H9 (cell line): ENCODE results near the gene ACSS2. TPM values are rescaled to one million over a fixed set of nuclear protein-coding genes. Genes with fewer than 3 reads are reported as not detected.
A peak's percentile ranks its signal among the peaks of the same experiment; 100 is the strongest.

Source experiments
- DNase-seq: peaks from one replicate; pipeline ENCODE4 v3.0.0-alpha.2; 2017
- H2AFZ ChIP-seq: one replicate; pipeline ENCODE4 v1.6.1; 2013; ENCODE audit warnings: mild to moderate bottlenecking, low read length, control low read depth, moderate library complexity
- H2AK5ac ChIP-seq: 2 replicates; pipeline ENCODE4 v1.6.1; 2013; ENCODE audit warnings: low read length, control low read depth, mixed read lengths; ENCODE audit not compliant: insufficient read length
- H2BK120ac ChIP-seq: one replicate; pipeline ENCODE4 v1.6.1; 2013; ENCODE audit warnings: low read depth, mild to moderate bottlenecking, low read length, control low read depth, inconsistent platforms; ENCODE audit not compliant: poor library complexity, severe bottlenecking
- H2BK12ac ChIP-seq: 2 replicates; pipeline ENCODE4 v1.6.1; 2013; ENCODE audit warnings: low read length, control low read depth, mixed read lengths, low read depth; ENCODE audit not compliant: insufficient read length
- H2BK15ac ChIP-seq: 2 replicates; pipeline ENCODE4 v1.6.1; 2013; ENCODE audit warnings: low read depth, low read length, control low read depth
- H2BK20ac ChIP-seq: one replicate; pipeline ENCODE4 v1.6.1; 2013; ENCODE audit warnings: low read depth, mild to moderate bottlenecking, low read length, control low read depth, inconsistent platforms; ENCODE audit not compliant: poor library complexity, severe bottlenecking
- H2BK5ac ChIP-seq: 2 replicates; pipeline ENCODE4 v1.6.1; 2013; ENCODE audit warnings: low read length, control low read depth, mixed read lengths; ENCODE audit not compliant: insufficient read length
- H3K14ac ChIP-seq: 2 replicates; pipeline ENCODE4 v1.6.1; 2013; ENCODE audit warnings: low read length, control low read depth; ENCODE audit not compliant: insufficient read depth
- H3K18ac ChIP-seq: 2 replicates; pipeline ENCODE4 v1.6.1; 2013; ENCODE audit warnings: low read depth, mild to moderate bottlenecking, mixed read lengths, low read length, control low read depth; ENCODE audit not compliant: insufficient read length
- H3K23ac ChIP-seq: 2 replicates; pipeline ENCODE4 v1.6.1; 2013; ENCODE audit warnings: low read length, control low read depth, mixed read lengths, low read depth; ENCODE audit not compliant: insufficient read length
- H3K23me2 ChIP-seq: 2 replicates; pipeline ENCODE4 v1.6.1; 2013; ENCODE audit warnings: low read depth, mild to moderate bottlenecking, mixed read lengths, low read length, control low read depth; ENCODE audit not compliant: insufficient read length, poor library complexity, severe bottlenecking
- H3K27ac ChIP-seq: 2 replicates; pipeline ENCODE4 v1.5.1; 2013; ENCODE audit warnings: low read length, control low read depth, mixed read lengths, low read depth; ENCODE audit not compliant: insufficient read length
- H3K27me3 ChIP-seq: 2 replicates; pipeline ENCODE4 v1.6.1; 2013; ENCODE audit warnings: low read length, control low read depth, inconsistent platforms; ENCODE audit not compliant: insufficient read depth
- H3K4ac ChIP-seq: 2 replicates; pipeline ENCODE4 v1.6.1; 2013; ENCODE audit warnings: low read depth, mild to moderate bottlenecking, control low read depth, inconsistent platforms, low read length, moderate library complexity
- H3K4me1 ChIP-seq: 2 replicates; pipeline ENCODE4 v1.6.1; 2013; ENCODE audit warnings: low read length, control low read depth, inconsistent platforms; ENCODE audit not compliant: insufficient read depth
- H3K4me2 ChIP-seq: 2 replicates; pipeline ENCODE4 v1.6.1; 2013; ENCODE audit warnings: low read length, control low read depth, mixed read lengths; ENCODE audit not compliant: insufficient read length, insufficient read depth
- H3K56ac ChIP-seq: 2 replicates; pipeline ENCODE4 v1.6.1; 2013; ENCODE audit warnings: low read depth, mild to moderate bottlenecking, mixed read lengths, low read length, control low read depth; ENCODE audit not compliant: insufficient read length
- H3K79me1 ChIP-seq: 2 replicates; pipeline ENCODE4 v1.6.1; 2013; ENCODE audit warnings: low read depth, mild to moderate bottlenecking, moderate library complexity, low read length, control low read depth, inconsistent platforms; ENCODE audit not compliant: insufficient read depth, poor library complexity, severe bottlenecking
- H3K79me2 ChIP-seq: 2 replicates; pipeline ENCODE4 v1.6.1; 2013; ENCODE audit warnings: low read length, control low read depth, inconsistent platforms; ENCODE audit not compliant: insufficient read depth
- H3K9ac ChIP-seq: 2 replicates; pipeline ENCODE4 v1.6.1; 2013; ENCODE audit warnings: low read length, control low read depth, mixed read lengths; ENCODE audit not compliant: insufficient read length; ENCODE audit errors: extremely low read depth
- H3K9me3 ChIP-seq: one replicate; pipeline ENCODE4 v1.6.1; 2013; ENCODE audit warnings: low read depth, low read length, inconsistent platforms; ENCODE audit not compliant: control insufficient read depth
- H3T11ph ChIP-seq: one replicate; pipeline ENCODE4 v1.6.1; 2013; ENCODE audit warnings: mild to moderate bottlenecking, low read length, control low read depth, inconsistent platforms
- H4K20me1 ChIP-seq: one replicate; pipeline ENCODE4 v1.6.1; 2013; ENCODE audit not compliant: control insufficient read depth, insufficient read length, insufficient read depth
- H4K5ac ChIP-seq: 2 replicates; pipeline ENCODE4 v1.6.1; 2013; ENCODE audit warnings: low read depth, mild to moderate bottlenecking, mixed read lengths, low read length, control low read depth; ENCODE audit not compliant: insufficient read length
- H4K8ac ChIP-seq: replicated peaks from 2 replicates; pipeline ENCODE4 v1.6.1; 2013; ENCODE audit warnings: low read length, control low read depth, mixed read lengths, low read depth; ENCODE audit not compliant: insufficient read length
- H4K91ac ChIP-seq: 2 replicates; pipeline ENCODE4 v1.6.1; 2013; ENCODE audit warnings: low read depth, mild to moderate bottlenecking, moderate library complexity, mixed read lengths, low read length, control low read depth; ENCODE audit not compliant: insufficient read length
- H3K27ac Mint-ChIP-seq, 3 experiments: 2 replicates in 2 of 3; 3 replicates in 1 of 3; pipeline ENCODE4 v1.8.0; 2020 to 2021; ENCODE audit warnings: mixed read lengths in 3 of 3, mild to moderate bottlenecking in 1 of 3, moderate library complexity in 1 of 3
- H3K27me3 Mint-ChIP-seq: 2 replicates; pipeline ENCODE4 v1.8.0; 2021; ENCODE audit warnings: low read depth, mild to moderate bottlenecking, moderate library complexity, mixed read lengths
- H3K36me3 Mint-ChIP-seq, 3 experiments: 2 replicates in 2 of 3; 3 replicates in 1 of 3; pipeline ENCODE4 v1.8.0; 2020 to 2021; ENCODE audit warnings: low read depth in 3 of 3, mixed read lengths in 3 of 3; ENCODE audit not compliant: insufficient read depth in 1 of 3
- H3K4me1 Mint-ChIP-seq, 2 experiments: 2 replicates each; pipeline ENCODE4 v1.8.0; 2020; ENCODE audit warnings: mixed read lengths in 2 of 2
- H3K4me3 Mint-ChIP-seq, 2 experiments: 2 replicates in 1 of 2; 3 replicates in 1 of 2; pipeline ENCODE4 v1.8.0; 2020 to 2021; ENCODE audit warnings: mild to moderate bottlenecking in 2 of 2, mixed read lengths in 2 of 2, moderate library complexity in 1 of 2
- H3K9me3 Mint-ChIP-seq, 2 experiments: 2 replicates in 1 of 2; 3 replicates in 1 of 2; pipeline ENCODE4 v1.8.0; 2020; ENCODE audit warnings: mild to moderate bottlenecking in 2 of 2, mixed read lengths in 2 of 2, moderate library complexity in 1 of 2
- whole genome bisulfite sequencing: extraction: QIAGEN DNeasy Blood & Tissue Kit; methylation state at CpG from one replicate; pipeline ENCODE4 v1.1.7; 2013; ENCODE audit warnings: missing lambda C conversion rate, low lambda C conversion rate, mixed read lengths; ENCODE audit not compliant: insufficient read length; ENCODE audit errors: extremely low coverage; 5-methylcytosine and 5-hydroxymethylcytosine counted together
- total RNA-seq: library from RNA; stranded (reverse); gene quantifications from 2 replicates; pipeline ENCODE4 v1.2.1, GENCODE V29; 2021
- TF ChIP-seq, protein P1 (sequence below): fragments of 200-600 bp; sonication (generic); conservative IDR thresholded peaks from 3 replicates; pipeline ENCODE4 v1.8.0; 2021; ENCODE audit warnings: antibody characterized with exemption, mild to moderate bottlenecking

Gene ACSS2
- total RNA-seq, 1 experiment from 2014 or later = 15.4 TPM

GRCh38 chr20:34951252-34951651 is 74.8 kb downstream of the ACSS2 start:
- no peak overlapping the region for H2AK5ac ChIP-seq
- no peak overlapping the region for H2BK120ac ChIP-seq
- H3K79me1 ChIP-seq = no peaks in the 10 kb centered on the region
- TF ChIP-seq, protein P1, sequence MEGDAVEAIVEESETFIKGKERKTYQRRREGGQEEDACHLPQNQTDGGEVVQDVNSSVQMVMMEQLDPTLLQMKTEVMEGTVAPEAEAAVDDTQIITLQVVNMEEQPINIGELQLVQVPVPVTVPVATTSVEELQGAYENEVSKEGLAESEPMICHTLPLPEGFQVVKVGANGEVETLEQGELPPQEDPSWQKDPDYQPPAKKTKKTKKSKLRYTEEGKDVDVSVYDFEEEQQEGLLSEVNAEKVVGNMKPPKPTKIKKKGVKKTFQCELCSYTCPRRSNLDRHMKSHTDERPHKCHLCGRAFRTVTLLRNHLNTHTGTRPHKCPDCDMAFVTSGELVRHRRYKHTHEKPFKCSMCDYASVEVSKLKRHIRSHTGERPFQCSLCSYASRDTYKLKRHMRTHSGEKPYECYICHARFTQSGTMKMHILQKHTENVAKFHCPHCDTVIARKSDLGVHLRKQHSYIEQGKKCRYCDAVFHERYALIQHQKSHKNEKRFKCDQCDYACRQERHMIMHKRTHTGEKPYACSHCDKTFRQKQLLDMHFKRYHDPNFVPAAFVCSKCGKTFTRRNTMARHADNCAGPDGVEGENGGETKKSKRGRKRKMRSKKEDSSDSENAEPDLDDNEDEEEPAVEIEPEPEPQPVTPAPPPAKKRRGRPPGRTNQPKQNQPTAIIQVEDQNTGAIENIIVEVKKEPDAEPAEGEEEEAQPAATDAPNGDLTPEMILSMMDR = no peak
- H3K27ac Mint-ChIP-seq = peak overlapping the region in 2 of 3 experiments; percentile 63 to 90; a peak in 3 of 7 replicates
- no peak overlapping the region for H4K8ac ChIP-seq
- no peak overlapping the region for H3K18ac ChIP-seq
- no peak overlapping the region for H3K23ac ChIP-seq
- no peaks in the 10 kb centered on the region for H3K9me3 ChIP-seq
- no peaks in the 10 kb centered on the region for H3K79me2 ChIP-seq
- H3K27me3 ChIP-seq = no peaks in the 10 kb centered on the region
- H3K14ac ChIP-seq = no peak overlapping the region
- H2BK20ac ChIP-seq = no peak overlapping the region
- H3K4me2 ChIP-seq = no peak overlapping the region
- H3K27ac ChIP-seq = no peak overlapping the region
- no peak overlapping the region for H4K91ac ChIP-seq
- H3K9me3 Mint-ChIP-seq = no peaks in the 10 kb centered on the region; a peak in 1 of 5 replicates
- H3K4me1 Mint-ChIP-seq = peaks cover 28 to 35% of the 10 kb centered on the region in 2 experiments
- no peaks in the 10 kb centered on the region for H4K20me1 ChIP-seq
- no peak overlapping the region for H3T11ph ChIP-seq
- H3K23me2 ChIP-seq = peaks cover 5% of the 10 kb centered on the region
- H3K4me3 Mint-ChIP-seq = no peak overlapping the region
- H3K36me3 Mint-ChIP-seq = peaks cover 0 to 12% (median 5%) of the 10 kb centered on the region in 3 experiments; a peak in 4 of 7 replicates
- H3K4me1 ChIP-seq = no peaks in the 10 kb centered on the region
- no peaks in the 10 kb centered on the region; the same call in 1 of the 2 replicates for H3K27me3 Mint-ChIP-seq
- DNase-seq = no peak
- no peak overlapping the region for H3K9ac ChIP-seq
- WGBS = no CpG with 5 or more reads among the region's 2 CpGs
- no peak overlapping the region for H3K56ac ChIP-seq
- no peak overlapping the region for H4K5ac ChIP-seq
- no peak overlapping the region for H2BK5ac ChIP-seq
- H3K4ac ChIP-seq = no peak overlapping the region
- no peak overlapping the region for H2BK15ac ChIP-seq
- no peak overlapping the region for H2BK12ac ChIP-seq
- no peak overlapping the region for H2AFZ ChIP-seq
